GM21529 (cell line): ENCODE data around the gene SCAI.
"Not testable (repeated sequence)": the region's sequence is repeated elsewhere in the genome, so short reads cannot be mapped to it uniquely, and the experiment has no call there.

Source experiments
- ATAC-seq: cut with Tn5 transposase; IDR thresholded peaks from one replicate; pipeline ENCODE4 v1.9.1; 2021; ENCODE audit not compliant: unreplicated experiment

The SCAI gene

DNA sequence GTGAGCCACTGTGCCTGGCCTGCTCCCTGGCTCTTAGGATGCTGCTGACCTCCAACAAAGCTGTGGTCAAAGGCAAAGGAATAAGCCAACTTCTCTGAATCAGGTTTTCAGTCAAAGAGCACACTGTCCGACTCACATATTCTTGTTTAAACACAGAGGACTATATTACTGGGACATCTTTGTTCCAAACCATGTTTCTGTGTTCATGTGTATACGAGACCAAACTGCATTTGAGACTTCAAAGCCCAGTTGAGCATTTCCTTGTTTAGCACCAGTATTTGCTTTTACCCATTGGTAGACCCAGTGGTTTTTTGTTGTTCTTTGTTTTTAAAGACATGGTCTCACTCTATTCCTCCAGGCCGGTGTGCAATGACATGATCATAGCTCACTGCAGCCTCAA lies 100.2 kb downstream of the SCAI start:
- ATAC-seq = no peak

DNA sequence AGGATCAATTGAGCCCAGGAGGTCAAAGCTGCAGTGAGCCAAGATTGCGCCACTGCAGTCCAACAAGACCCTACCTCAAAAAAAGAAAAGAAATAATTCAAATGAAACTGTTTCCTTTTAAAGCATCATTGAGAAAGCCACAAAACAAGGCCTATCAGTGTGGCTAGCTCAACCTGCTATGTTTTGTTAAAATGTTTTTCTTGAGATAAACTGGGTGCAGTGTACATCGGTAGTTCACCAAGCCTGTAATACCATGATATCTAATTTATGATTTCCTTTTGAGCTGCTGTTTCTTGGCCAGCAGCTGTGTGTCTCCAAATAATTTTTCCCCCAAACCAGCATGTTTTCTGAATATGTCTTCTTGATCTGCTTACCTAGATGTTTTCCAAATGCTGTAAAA lies 105.2 kb downstream of the SCAI start:
- no peak for ATAC-seq

DNA sequence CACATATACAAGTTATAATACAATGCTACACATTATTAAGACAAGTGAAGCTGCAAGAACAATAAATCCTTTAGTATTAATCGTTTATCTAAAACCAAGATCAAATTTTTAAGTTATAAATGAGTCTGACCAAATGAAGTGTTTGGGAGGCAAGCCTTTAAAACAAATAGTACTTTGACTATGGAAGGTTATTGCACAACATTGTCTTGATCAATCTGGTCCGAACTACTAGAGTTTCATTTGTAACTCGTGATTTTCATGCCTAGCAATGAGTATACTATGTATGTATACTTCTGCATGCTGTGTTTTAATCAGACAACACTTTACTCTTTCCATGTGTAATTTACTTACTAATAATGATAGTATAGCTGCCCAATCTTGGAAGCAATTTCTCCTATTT lies 115.3 kb downstream of the SCAI start:
- no peak for ATAC-seq

DNA sequence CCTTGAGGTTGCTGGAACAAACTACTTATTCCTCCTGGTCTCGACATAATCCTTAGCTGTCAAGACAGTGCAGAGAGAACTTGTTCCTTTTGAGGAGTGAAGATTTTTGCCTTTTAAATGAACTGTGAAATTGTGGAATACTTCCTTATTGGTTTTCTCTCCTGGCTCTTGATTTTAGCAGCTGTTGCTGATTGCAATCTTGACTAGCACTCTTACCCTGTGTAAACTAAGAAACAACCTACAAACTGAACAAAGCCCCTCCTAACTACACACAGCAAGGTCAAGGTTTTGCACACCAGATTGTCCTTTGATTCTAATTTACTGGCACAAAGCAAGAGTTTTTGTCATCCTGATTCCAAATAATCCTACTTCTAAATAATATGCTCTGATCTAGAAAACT lies 118.4 kb downstream of the SCAI start:
- no peak for ATAC-seq

DNA sequence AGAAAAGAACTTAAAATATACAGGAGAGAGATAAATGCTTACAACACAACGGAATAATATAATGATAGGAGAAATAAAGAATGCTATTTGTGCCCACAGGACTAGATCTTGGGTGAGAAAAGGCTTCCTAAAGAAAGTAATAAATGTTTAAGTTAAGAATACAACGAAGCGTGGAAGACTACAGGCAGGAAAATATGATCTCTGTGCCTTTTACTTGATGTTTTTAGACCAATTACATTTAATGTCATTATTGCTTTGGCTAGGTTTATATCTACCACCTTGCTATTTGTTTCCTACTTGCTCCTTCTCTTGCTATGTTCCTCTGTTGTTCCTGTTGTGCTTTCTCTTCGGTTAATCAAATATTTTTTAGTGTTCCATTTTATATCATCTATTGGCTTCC lies 122.3 kb downstream of the SCAI start:
- no peak for ATAC-seq

DNA sequence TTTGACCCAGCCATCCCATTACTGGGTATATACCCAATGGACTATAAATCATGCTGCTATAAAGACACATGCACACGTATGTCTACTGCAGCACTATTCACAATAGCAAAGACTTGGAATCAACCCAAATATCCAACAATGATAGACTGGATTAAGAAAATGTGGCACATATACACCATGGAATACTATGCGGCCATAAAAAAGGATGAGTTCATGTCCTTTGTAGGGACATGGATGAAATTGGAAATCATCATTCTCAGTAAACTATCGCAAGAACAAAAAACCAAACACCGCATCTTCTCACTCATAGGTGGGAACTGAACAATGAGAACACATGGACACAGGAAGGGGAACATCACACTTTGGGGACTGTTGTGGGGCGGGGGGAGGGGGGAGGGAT lies 127.7 kb downstream of the SCAI start:
- not testable (repeated sequence) for ATAC-seq

DNA sequence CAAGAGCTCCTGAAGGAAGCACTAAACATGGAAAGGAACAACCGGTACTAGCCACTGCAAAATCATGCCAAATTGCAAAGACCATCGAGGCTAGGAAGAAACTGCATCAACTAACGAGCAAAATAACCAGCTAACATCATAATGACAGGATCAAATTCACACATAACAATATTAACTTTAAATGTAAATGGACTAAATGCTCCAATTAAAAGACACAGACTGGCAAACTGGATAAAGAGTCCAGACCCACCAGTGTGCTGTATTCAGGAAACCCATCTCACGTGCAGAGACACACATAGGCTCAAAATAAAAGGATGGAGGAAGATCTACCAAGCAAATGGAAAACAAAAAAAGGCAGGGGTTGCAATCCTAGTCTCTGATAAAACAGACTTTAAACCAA lies 131.3 kb downstream of the SCAI start:
- ATAC-seq = not testable (repeated sequence)

DNA sequence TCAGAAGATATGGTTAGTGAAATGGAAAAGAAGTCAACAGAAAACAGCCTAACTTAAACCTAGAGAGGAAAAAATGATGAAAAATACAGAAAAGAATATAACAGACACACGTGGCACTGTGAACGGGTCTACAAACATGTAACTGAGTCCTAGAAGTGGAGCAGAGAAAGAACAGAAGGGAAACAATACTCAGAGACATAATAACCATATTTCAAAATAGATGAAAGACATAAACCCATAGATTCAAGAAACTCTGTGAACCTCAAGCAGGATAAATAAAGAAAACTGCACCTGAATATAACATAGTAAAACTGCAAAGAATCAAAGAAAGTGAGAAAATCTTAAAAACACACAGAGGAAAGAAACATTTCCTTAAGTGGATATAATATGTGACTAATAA lies 134.7 kb downstream of the SCAI start:
- no peak for ATAC-seq

DNA sequence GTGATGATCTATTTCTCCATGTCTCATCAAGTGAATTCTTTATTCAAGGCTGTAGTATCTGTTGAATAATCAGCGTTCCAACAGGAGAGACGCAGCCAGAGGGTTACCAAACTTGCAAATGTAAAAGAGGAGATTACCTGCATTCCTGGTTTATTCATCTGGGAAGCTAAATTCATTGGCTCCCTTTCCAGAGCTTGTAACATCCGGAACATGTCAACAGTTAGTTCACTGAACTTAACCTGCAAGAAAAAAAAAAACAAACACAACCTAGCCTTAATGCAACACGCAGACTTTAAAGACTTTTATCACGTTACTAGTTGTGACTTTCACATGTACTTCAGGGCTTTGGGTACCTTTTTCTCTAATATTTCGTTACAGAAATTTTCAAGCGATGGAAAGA lies 140.0 kb downstream of the SCAI start:
- ATAC-seq = no peak

DNA sequence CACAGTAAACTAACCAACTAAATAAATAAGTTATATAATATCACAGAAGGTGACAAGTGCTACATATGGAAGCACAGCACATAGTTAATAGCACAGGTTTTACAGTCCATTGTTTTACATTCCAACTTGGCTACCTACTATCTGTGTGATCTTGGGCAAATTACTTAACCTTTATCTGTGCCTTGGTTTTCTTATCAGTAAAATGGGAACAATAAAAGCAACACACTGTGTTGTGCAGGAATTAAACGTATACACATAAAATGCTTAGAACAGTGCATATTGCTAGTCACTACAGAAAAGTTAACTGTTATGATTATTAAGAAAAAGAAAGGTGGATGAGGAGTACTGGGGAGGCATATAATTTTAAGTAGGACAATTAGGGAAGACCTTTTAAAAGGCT lies 159.6 kb downstream of the SCAI start:
- ATAC-seq = no peak

DNA sequence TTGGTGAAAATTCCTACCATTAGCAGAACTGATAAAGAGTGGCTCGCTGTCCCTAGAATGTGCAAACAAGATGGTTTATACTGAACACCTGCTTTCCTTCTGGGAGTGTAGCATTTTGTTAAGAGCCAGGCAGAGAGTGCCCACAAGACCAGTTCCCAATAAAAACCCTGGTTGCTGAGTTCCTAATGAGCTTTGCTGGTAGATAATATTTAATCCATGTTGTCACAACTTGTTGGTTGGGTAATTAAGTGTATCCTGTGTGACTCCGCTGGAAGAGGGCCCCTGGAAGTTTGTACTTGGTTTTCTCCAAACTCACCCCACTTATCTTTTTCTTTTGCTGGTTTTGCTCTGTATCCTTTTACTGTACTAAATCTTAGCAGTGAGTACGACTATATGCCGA lies 162.9 kb downstream of the SCAI start:
- no peak for ATAC-seq

DNA sequence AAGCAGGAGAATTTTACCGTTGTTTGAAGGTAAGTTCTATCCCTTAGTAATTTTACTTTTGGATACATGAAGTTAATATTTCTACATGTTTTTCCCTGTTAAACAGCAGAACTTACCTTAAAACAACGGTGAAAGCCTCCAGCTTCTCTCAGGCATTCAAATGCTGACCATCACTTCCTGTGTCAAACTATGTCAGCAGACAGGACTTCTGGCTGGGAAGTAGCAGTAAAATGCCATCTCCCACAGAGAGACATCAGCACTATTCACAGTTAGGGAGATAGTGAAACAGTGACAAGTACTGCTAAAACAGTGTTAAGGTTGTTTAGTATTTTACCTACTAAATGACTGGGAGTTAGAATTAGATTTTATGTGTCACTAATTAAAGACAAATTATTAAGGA lies 168.2 kb downstream of the SCAI start:
- ATAC-seq = no peak

DNA sequence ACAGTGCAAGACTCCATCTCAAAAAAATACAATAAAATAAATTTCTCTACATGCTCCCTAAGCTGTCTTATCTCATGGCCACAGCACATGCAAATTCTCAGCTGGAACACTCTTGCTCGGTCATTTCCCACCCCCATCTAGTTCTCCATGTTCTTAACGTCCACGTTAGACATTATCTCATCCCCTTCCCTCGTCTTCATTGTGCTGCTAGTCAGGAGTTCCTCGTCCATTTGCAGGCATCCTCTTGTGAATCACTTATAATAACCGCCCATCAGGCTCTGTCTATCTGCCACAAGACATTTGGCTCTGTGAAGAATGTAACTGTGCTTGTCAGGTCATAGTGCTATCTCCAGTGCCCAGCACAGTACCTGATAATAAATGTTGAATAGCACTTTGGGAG lies 169.5 kb downstream of the SCAI start:
- no peak for ATAC-seq

DNA sequence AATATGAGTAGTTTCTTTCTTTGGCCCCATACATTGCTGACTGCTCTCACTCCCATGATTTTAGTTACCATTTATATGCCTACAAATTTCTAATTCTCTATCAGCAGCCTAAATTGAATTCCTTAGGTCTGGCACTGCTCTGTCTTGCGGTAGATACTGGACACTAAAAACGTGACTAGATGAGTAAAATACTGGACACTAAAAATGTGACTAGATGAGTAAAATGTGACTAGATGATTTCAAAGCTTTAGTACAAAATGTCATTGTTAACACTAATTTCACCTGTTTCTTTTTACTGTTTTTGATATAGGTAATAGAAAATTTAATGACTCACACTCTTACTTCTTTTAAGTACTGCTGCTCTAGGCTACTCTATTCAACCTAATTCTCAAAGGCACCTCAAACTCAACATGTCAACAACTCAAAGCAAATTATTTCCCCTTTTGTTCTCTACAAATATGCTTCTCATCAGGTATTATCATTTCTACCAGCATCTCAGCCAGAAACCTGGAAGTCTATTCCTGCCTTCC lies 171.0 kb downstream of the SCAI start:
- no peak for ATAC-seq

DNA sequence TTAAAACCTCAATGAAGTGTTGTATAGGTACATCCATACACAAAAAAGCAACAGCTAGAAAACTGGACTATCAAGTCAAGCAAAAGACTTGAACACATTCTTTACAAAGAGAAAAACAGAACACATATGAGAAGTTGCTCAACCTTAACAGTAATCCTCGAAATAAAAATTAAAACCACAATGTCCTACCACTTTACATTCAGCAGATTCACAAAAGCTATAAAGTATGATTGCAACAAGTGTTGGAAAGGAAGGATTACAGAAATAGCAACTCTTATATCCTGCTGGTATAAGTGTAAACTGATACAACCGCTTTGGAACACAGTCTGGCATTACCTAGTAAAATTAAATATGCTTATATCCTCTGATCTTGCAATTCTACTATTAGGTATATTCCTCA lies 173.9 kb downstream of the SCAI start:
- no peak for ATAC-seq

DNA sequence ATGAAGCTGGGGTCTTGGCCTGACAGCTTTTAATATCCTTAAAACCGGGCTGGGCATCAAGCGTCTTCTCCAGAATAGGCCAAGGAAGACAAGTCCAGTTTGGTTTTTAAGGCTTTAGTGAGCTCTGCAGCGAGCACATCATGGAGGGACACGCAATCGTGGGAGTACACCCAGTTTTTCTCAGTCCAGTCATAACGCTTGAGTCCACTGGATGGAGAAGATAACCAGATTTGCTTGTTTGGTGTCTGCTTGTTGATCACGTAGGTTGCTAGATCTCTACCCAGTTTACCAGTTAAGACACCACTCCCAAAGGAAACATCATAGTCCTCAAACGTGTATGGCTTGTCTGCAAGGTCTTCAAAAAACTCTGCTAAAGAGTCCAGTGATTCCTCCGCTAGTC lies 175.1 kb downstream of the SCAI start:
- ATAC-seq = no peak

DNA sequence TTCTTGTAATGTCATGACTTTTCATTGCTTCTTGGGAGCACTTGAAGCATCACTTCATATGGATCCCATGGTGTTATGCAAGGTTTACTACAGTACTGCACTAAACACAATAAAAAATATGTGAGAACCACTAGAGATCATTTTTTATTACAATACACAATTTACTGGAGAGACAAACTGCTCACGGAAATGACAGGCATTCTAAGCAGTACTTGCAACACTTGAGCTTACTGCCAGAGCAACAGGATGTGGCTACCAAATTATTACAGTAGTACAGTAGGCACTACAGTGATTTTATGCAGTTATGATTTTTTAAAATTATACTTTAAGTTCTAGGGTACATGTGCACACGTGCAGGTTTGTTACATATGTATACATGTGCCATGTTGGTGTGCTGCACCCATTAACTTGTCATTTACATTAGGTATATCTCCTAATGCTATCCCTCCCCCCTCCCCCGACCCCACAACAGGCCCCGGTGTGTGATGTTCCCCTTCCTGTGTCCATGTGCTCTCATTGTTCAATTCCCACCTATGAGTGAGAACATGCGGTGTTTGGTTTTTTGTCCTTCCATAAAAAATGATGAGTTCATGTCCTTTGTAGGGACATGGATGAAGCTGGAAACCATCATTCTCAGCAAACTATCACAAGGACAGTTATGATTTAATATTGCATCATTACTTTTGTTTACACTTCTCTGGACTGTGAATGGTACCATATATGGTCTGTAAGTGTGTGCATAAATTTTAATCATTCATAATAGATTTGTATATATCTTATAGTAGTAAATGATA lies 177.4 kb downstream of the SCAI start:
- ATAC-seq = not testable (repeated sequence)

DNA sequence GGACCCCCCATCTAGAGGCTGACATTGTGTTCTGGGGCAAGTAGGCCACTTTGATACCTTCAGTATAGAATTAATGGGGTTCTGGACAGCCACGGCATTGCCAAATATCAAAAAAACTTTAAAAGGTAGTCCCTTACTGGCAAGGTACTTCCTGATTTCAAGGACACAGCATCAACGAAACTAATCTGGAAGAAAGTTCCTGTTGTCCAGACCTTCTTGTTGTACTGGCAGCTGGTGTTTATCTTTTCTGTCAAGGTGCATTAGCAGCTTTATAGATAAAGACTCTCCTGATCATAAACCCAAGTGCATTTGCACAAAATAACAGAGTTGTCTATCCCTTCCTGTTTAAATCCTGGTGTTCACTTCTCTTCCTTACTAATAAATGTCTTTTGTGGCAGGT lies 178.7 kb downstream of the SCAI start:
- ATAC-seq = no peak

DNA sequence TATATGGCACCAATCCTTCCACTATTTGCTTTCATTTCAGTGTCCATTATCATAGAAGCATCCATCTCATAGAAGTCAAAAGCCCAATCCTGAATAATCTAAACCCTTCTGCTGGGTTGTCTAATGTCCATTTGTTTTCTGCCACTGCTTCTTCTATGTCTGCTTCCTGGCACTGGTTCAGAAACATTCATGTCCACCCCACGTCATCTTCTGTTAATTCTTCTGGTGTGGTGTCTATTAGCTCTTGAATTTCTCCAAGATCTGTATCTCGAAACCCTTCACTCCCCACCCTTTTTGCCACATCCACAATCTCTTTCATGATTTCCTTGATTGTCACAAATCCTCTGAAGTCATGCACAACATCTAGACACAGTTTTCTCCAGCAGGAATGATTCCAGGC lies 179.3 kb downstream of the SCAI start:
- no peak for ATAC-seq

DNA sequence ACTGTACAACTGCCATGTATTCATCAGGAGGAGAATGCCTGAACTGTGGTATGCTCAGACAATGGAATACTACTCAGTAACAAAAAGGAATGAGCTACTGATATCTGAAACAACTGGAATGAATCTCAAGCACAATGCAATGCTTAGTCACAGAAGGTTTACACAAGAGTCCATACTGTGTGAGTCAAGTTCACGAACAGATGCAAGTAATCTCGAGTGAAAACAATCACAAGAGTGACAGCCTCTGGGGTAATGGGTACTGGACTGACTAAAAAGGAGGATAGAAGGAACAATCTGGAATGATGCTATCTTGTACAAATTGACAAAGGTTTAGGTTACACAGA lies 182.9 kb downstream of the SCAI start:
- no peak for ATAC-seq

DNA sequence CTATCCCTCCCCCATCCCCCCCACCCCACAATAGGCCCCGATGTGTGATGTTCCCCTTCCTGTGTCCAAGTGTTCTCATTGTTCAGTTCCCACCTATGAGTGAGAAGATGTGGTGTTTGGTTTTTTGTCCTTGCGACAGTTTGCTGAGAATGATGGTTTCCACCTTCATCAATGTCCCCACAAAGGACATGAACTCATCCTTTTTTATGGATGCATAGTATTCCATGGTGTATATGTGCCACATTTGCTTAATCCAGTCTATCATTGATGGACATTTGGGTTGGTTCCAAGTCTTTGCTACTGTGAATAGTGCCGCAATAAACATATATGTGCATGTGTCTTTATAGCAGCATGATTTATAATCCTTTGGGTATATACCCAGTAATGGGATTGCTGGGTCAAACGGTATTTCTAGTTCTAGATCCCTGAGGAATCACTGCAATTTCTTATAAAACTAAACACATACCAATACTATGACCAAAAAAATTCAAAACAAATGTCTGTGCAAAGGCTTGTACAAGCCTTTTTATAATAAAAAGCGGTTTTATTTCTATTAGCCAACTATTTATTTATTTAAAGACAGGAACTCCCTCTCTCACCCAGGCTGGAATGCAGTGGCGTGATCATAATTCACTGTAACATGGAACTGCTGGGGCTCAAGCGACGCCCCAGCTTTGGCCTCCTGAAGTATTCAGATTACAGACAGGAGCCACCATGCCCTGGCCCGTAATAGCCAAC lies 183.5 kb downstream of the SCAI start:
- ATAC-seq = not testable (repeated sequence)

DNA sequence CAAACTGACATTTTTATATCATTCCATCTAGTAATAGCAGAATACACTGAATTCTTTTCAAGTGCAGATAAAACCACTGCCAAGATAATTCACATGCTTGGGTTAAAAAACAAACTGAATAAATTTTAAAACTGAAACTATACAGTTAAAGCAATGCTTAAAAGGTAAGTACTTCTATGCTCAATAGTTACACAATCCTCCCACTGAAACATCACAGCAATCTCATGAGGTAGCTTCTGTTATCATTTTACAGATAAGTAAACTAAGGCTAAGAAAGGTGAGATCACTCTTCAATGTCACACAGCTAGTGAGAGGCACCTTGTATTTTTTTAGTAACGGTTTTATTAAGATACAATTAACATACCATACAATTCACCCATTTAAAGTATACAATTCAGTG lies 189.1 kb downstream of the SCAI start:
- ATAC-seq = no peak
